Measurements from ENCODE around the gene PWWP2B. TPM values are rescaled to one million over a fixed set of nuclear protein-coding genes. Genes with fewer than 3 reads are reported as not detected.

PWWP2B gene
- total and polyA plus RNA-seq, 9 of the 15 experiments (the other 6 are each of a cell fraction or from before 2014, with no cell fraction given): 0.07 to 9.2 (median 1.6) TPM; not detected in 1

DNA sequence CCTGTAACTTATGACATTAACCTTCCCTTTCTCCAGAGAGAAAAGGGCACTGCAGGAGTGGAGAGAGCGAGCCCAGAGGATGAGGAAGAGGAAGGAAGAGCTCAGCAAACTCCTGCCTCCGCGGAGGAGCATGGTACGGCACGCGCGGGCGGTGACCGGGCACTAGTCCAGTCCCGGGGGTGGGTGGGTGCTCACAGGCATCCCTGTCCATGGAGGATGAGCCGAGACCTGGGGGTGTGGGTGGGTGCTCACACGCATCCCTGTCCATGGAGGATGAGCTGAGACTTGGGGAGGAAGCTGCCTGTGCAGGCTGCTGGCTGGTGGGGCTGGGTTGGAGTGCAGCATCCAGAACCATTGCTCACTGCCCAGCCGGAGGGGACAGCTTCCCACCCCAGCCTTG, 41.2 kb upstream of the PWWP2B start (continued):
- TF ChIP-seq, protein P1, sequence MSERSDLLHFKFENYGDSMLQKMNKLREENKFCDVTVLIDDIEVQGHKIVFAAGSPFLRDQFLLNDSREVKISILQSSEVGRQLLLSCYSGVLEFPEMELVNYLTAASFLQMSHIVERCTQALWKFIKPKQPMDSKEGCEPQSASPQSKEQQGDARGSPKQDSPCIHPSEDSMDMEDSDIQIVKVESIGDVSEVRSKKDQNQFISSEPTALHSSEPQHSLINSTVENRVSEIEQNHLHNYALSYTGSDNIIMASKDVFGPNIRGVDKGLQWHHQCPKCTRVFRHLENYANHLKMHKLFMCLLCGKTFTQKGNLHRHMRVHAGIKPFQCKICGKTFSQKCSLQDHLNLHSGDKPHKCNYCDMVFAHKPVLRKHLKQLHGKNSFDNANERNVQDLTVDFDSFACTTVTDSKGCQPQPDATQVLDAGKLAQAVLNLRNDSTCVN (CRISPR knock-in tag; IDR thresholded peaks at IDR 0.05): no peak
- TF ChIP-seq RBBP5 (IDR thresholded peaks at IDR 0.05; ENCODE audit: borderline replicate concordance, insufficient read depth, low read length, poor library complexity, severe bottlenecking): no peak
- no peak for TF ChIP-seq SREBF1 (IDR thresholded peaks at IDR 0.05; ENCODE audit: borderline replicate concordance, low read depth, low read length)
- no peak for TF ChIP-seq NBN (IDR thresholded peaks at IDR 0.05; ENCODE audit: low read depth)
- no peak for TF ChIP-seq ZNF830 (CRISPR knock-in tag; IDR thresholded peaks at IDR 0.05)
- TF ChIP-seq ZNF444 (CRISPR knock-in tag; IDR thresholded peaks at IDR 0.05): no peak
- no peak for TF ChIP-seq PATZ1 (CRISPR knock-in tag; IDR thresholded peaks at IDR 0.05; ENCODE audit: borderline replicate concordance)

- no peak overlapping the region for H3K4me3 ChIP-seq
- H3K4me1 ChIP-seq (replicated peaks in 1 of 2; ENCODE audit: control insufficient read depth in 2 of 2, insufficient read depth in 2 of 2, low read length in 2 of 2): peaks cover 0 to 34% of the 10 kb centered on the region in 2 experiments; a peak in 2 of 5 replicates
- no peaks in the 10 kb centered on the region for H3K79me2 ChIP-seq (ENCODE audit: control insufficient read depth, insufficient read depth, low read length)
- no peak overlapping the region for H2AFZ ChIP-seq (ENCODE audit: low read depth, low read length)
- intact Hi-C loops (cut with micrococcal nuclease): no loop called here
- ChIA-PET POLR2A (interaction anchor here (1.0 kb wide), 1 partner anchor 193 kb away, joined by 3 read pairs; no protein-coding TSS in a partner anchor), CTCF (ENCODE audit: low intra/inter-chr PET ratio) (no interaction called here)
- no peaks in the 10 kb centered on the region for H4K20me1 ChIP-seq (replicated peaks; ENCODE audit: control insufficient read depth, insufficient read depth, low read length)
- ATAC-seq (no peak), DNase-seq (ENCODE audit: extremely low read depth in 1 of 4, low spot score in 3 of 4) (no peak), FAIRE-seq (no peak)
- H3K4me2 ChIP-seq (ENCODE audit: insufficient read depth, low read length): no peak overlapping the region
- no peaks in the 10 kb centered on the region for H3K36me3 ChIP-seq (ENCODE audit: control insufficient read depth, insufficient read depth, low read length)
- H3K27ac ChIP-seq (ENCODE audit: extremely low read depth, low read depth, low read length): no peak overlapping the region
- WGBS (ENCODE audit: insufficient coverage, low coverage, missing lambda C conversion rate): 13% methylated on average over 11 of the region's 12 CpGs
- no peak overlapping the region for H3K9ac ChIP-seq (ENCODE audit: insufficient read depth in 1 of 2, low read depth in 2 of 2, low read length in 2 of 2)
- no peaks in the 10 kb centered on the region for H3K9me3 ChIP-seq (replicated peaks; ENCODE audit: control insufficient read depth, insufficient read depth, low read depth, low read length)
- in situ Hi-C loops (cut with MboI): no loop called here
- no TSS peak for BruUV-seq (replicated peaks)
- no peaks in the 10 kb centered on the region; a peak in 1 of 5 replicates for H3K27me3 ChIP-seq (ENCODE audit: control insufficient read depth in 2 of 2, insufficient read depth in 2 of 2, low read length in 2 of 2)
- no peaks in the 10 kb centered on the region for H3K9me1 ChIP-seq (ENCODE audit: control insufficient read depth, insufficient read depth, low read length)
- TF ChIP-seq ZNF41 (CRISPR knock-in tag; conservative IDR thresholded peaks at IDR 0.05) (no peak), ZNF224 (CRISPR knock-in tag; IDR thresholded peaks at IDR 0.05) (no peak), THRAP3 (IDR thresholded peaks at IDR 0.05; ENCODE audit: borderline replicate concordance) (no peak), MCM3 (IDR thresholded peaks at IDR 0.05) (no peak), CXXC5 (CRISPR knock-in tag; IDR thresholded peaks at IDR 0.05) (no peak), TFAM (CRISPR knock-in tag; conservative IDR thresholded peaks at IDR 0.05) (no peak)
Observed at GRCh38 chr10:132356621-132357195, 40.3 kb upstream of the PWWP2B start.

Measured in K562 (cell line).